ENCODE measurements around the gene DUSP2.

DNA sequence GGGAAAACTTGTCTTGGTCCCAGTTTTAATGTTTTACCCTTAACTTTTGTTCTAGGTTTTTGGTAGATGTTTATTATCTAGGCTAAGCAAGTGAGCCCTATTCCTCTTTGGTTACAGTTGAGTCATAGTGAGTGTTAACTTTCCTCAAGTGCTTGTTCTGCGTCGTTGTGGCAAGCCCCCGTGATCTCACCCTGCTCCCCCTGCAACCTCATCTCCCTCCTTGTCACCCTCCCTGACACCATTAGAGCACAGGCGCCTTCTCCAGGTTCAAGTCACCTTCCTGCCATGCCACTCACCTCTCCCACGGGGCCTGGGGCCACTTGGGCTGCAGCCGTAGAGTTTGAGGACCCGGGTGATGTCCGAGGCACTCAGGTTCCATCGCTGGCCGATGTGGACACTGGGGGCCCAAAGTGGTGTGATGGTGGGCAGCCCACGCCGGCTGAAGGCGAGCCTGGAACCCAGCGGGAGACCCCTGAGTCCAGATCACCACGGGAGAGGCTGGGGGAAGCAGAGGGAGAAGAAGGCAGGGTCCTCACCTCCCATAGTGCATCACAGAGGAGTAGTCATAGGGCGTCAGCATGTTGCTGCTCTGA lies 15.6 kb downstream of the DUSP2 start:
- TF ChIP-seq, protein P1, sequence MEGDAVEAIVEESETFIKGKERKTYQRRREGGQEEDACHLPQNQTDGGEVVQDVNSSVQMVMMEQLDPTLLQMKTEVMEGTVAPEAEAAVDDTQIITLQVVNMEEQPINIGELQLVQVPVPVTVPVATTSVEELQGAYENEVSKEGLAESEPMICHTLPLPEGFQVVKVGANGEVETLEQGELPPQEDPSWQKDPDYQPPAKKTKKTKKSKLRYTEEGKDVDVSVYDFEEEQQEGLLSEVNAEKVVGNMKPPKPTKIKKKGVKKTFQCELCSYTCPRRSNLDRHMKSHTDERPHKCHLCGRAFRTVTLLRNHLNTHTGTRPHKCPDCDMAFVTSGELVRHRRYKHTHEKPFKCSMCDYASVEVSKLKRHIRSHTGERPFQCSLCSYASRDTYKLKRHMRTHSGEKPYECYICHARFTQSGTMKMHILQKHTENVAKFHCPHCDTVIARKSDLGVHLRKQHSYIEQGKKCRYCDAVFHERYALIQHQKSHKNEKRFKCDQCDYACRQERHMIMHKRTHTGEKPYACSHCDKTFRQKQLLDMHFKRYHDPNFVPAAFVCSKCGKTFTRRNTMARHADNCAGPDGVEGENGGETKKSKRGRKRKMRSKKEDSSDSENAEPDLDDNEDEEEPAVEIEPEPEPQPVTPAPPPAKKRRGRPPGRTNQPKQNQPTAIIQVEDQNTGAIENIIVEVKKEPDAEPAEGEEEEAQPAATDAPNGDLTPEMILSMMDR (IDR thresholded peaks at IDR 0.05) = no peak
- no peak for TF ChIP-seq POLR2A (IDR thresholded peaks at IDR 0.05)
